ENCODE data around the gene CLDN6.

Gene CLDN6

DNA sequence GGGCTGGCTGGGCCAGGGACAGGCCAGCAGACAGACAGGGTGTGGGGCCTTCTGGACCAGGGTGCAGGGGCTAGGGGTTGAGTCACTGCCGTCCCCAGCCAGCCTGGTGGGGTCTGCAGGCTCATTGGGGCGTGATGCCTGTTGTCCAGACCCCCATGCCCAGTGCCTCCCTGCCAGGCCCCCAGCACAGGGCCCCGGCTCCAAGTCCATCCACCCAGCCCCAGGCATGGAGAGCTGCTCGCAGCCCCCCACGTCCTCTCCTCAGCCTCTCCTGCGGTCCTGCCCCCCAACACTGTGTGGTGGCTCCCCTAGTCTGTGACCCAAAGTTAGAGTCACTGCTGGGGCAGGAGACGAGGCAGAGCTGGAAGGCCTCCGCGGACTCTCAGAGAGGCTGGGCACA, 30.7 kb downstream of the CLDN6 start:
- DNase-seq (ENCODE audit: low spot score) = no peak

DNA sequence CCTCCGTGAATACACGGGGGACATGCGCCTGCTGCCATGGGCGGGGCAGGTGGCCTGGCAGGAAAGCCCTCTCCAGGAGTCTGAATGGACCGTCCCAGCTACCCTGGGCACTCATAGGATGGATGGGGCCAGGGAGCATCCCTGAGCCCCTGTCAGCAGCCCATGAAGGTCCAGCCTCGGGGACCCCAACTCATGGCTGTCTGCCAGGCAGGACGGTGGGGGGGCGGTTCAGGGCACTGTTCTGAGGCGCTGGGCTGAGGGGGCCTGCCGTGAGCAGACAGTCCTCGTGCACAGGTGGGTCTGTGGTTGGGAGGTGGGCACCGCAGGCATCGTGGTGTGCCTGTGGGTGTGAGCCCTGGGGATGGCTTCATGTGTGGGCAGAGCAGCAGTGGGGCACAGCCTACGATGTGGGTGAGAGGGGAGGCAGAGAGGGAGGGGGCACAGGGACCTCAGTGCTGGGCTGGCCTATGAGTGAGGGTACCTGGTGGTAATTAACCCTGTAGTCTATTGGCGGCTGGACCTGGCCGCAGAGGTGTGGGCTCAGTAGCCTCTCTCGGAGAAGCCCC, 31.3 kb downstream of the CLDN6 start:
- no peak for DNase-seq (ENCODE audit: low spot score)

DNA sequence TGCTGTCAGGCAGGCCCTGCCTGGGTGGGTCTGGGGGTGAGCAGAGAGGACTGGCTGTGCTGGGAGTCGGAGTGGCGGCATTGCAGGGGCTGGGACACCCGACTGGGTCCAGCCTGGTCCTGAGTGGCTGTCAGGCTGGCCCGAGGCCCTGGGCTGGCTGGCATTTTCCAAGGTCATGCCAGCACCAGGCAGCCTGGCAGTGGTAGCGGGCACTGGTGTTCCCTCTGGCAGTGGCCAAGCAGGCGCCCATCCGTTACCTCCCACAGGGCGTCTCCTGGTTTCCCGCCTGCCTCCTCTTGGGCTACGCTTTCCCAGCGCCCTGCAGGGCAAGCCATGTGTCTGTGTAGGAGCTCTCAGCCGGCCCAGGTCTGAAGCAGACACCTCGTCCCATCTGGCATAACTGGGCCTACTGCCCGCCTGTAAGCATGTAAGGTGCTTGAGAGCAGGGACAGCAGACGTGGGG, 32.1 kb downstream of the CLDN6 start:
- DNase-seq (ENCODE audit: low spot score) = no peak

DNA sequence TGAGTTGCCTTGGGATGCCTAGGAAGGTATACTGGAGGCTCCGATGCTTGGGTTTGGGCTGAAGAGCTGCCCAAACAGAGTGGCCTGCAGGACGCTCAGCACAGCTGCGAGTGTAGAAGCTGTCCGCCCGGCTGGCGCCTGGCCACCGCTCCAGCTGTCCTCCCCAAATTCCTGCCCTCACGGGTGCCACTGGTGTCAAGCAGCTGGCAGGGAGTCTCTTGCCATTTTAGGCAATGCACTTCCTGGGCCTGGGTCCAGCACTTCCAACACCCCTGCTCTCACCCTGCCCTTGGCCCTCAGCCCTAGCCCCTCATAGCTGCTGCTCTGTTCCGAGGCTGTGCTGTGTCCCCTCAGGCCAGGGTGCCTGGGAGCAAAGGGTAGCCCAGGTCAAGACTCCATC, 32.5 kb downstream of the CLDN6 start:
- DNase-seq (ENCODE audit: low spot score) = no peak

DNA sequence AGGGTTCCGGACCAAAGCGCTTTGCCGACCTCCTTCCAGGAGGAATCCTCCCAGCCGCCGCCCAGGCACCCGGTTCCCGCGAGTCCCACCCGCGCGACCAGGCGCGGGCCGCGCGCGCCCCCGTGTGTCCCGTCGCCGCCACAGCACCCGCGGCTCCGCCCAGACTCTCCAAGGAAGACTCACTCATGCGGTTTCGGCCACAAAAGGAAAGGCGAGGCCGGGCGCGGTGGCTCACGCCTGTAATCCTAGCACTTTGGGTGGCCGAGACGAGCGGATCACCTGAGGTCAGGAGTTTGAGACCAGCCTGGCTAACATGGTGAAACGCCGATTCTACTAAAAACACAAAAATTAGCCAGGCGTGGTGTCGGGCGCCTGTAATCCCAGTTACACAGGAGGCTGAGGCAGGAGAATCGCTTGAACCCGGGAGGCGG, 34.3 kb downstream of the CLDN6 start:
- DNase-seq (ENCODE audit: low spot score) = peak; percentile 97

DNA sequence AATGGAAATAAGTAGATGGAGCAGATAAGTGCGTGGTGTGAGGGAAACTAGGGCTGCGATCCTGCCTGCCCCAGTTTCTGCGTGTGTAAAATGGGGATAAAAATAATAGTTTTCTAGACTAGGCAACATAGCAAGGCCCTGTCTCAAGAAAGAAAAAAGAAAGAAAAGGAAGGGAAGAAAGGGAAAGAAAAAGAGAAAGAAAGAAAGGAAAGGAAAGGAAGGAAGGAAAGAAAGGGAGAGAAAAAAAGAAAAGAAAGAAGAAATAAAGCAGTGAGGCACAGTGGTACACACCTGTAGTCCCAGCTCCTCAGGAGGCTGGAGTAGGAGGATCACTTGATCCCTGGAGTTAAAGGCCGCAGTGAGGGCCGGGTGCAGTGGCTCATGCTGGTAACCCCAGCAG, 35.6 kb downstream of the CLDN6 start:
- no peak for DNase-seq (ENCODE audit: low spot score)

DNA sequence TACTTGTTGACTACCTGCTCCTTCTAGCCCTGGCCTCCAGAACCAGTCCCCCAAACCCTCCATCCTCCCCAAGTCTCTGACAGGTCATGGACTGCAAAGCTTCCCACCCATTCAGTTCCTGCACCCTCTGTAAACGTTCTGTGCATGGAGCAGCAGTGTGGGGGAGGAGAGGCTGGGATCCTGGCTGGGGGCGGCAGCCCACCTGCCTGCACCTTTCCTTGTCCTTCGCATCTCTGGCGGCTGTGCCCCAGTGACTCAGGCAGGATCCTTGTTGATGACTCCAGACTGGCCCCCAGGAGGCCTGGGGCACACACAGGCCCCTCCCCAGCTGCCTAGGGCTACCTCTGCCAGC, 36.1 kb downstream of the CLDN6 start:
- DNase-seq (ENCODE audit: low spot score) = no peak

DNA sequence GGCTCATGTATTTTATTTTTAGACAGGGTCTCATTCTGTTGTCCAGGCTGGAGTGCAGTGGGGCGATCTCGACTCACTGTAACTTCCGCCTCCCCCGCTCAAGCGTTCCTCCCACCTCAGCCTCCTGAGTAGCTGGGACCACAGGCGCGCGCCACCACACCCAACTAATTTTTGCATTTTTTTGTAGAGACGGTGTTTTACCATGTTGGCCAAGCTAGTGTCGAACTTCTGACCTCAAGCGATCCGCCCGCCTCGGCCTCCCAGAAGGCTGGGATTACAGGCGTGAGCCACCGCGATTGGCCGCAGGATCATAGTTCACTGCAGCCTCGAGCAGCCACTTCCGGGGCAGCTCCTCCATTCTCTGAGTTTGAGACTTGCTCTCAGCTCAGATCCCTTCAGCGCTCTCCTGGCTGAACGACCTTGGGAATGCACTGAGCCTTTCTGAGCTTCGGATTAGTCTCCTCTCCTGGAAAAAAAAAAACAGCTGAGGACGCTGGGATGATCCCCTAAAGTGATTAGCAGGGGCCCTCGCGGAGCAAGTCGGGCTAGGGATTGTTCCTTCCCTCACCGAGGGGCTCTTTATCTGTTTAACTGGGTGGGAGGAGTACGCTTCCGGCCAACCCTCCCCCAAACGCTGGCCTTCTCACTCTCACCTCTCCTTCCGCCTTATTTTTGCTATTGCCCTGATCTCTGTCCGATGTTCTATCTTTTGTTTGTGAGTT, 36.6 kb downstream of the CLDN6 start:
- no peak for DNase-seq (ENCODE audit: low spot score)

DNA sequence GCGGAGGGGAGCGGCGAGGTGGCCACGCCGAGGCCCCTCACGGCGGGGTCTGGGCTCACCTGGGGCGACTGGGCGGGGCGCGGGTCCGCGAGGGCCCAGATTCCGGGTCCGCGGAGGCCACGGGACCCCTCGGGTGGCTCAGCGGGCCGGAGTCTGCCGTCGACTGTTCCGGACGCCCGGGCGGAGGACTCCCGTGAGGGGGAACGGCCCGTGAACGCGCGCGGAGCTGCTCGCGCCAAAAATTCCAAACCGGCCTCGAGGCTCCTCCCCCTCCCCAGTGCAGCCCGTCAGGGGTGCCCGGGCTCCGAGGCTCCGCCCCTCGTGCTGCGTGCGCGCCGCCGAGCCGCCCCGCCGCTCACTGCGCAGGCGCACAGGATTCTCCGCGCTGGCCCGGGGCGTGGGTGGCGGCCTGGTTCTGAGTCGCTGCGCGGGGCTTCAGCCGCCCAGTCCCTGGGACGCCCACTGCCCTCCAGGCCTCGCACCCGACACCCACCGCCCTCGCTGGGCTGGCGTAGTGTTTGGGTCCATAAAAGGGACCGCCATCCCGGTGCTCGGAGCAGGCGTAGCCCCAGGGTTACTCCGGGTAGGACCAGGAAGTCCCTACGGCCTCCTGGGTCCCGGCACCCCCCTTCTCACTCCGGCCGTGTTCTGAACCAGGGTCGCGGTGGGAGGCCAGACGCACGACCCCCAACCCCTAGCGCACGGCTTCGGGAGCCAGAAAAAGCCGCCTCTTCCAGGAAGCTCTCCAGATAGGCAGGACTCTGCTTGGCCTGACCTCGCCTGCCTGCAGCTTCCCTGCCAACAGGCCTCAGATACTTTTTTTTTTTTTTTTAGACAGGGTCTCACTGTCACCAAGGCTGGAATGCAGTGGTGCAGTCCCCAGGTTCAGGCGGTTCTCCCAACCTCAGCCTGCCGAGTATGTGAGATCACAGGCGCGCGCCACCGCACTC, 37.5 kb downstream of the CLDN6 start, which contains the start of gene PKMYT1:
TSS of gene PKMYT1 (minus strand) at position 220 of the 950 bp plus-strand sequence. CDS start 789 bp downstream, outside the sequence.
- DNase-seq (ENCODE audit: low spot score) = peak; percentile 100

DNA sequence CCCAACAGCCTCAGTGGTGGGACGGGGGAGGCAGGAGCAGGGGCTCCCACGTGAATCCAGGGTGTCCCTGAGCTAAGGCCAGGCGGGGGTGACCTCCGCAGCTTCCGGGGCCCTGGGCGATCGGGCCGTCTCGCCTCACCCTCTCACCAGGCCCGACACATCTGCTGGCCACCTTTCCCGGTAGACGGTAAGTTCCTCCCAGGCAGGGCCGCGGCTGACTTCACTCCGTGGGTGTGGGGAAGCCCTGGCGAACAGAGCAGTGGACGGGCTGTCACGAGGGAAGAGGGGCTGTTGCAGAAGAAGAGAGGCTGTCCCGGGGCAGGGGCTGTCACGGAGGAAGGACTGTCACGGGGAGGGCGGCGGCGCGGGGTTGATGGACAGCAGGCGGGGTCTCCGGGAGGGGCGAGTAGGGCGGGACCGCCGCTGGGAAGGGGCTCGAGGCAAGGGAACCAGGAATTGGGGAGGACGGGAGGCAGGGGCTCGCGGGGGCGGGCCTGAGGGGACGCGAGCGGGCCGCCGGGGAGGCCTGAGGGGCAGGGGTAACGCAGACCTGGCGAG, 38.2 kb downstream of the CLDN6 start:
- DNase-seq (ENCODE audit: low spot score) = no peak

DNA sequence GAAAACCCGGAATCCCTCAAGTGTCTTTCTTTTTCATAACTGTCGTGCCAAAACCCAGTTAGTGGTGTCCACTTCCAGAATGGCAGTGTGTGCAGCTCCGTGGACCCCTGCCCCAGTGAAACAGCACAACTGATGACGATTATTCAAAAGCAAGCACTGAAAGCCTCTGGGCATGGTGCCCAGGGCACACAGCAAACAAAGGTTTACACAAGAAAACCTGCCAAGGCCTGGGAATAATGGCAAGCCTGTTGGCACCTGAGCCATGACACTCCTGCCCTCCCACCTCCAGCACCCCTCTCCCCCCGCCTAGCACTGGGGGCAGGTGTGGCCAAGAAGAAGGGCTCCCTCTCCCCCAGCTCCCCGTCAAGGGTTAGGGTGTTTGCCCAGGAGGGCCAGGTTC, 40.5 kb downstream of the CLDN6 start:
- DNase-seq (ENCODE audit: low spot score) = no peak

DNA sequence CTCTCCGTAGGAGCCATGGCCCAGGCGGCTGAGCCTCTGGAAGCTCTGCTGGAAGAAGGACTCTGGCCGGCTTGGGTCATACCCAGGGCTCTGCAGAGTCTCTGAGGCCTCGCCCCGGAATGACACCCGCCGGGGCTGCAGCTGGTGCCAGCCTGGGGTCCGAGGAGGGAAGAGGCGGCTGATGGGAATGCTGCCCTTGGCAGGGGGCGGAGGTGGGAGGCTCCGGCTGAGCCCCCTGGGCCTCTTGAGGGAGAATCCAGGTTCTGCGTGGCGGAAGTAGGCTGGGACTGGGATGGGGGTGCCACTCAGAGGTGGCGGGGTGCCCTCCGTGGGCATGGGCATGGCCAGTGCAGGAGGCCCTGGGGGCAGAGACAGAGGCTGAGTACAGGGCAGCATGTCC, 41.3 kb downstream of the CLDN6 start:
- DNase-seq (ENCODE audit: low spot score) = no peak

DNA sequence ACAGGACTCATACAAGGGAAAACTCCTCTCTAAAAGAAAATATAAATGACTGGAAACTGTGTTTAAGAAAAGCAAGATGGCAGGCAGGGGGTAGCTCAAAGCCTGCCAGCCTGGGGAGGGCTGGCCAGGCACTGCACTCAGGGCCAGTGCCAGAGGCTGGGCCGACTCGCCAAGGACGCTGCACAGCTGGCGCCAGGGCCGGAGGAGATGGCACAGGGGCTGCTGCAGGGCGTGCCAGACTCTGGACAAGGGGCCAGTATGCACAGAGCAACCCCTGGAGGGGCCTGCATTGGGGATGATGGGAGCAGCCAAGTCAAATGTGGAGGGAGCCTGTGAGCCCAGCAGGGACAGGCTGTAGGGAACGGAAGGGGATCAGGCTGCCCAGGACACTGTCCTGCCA, 41.8 kb downstream of the CLDN6 start:
- no peak for DNase-seq (ENCODE audit: low spot score)

DNA sequence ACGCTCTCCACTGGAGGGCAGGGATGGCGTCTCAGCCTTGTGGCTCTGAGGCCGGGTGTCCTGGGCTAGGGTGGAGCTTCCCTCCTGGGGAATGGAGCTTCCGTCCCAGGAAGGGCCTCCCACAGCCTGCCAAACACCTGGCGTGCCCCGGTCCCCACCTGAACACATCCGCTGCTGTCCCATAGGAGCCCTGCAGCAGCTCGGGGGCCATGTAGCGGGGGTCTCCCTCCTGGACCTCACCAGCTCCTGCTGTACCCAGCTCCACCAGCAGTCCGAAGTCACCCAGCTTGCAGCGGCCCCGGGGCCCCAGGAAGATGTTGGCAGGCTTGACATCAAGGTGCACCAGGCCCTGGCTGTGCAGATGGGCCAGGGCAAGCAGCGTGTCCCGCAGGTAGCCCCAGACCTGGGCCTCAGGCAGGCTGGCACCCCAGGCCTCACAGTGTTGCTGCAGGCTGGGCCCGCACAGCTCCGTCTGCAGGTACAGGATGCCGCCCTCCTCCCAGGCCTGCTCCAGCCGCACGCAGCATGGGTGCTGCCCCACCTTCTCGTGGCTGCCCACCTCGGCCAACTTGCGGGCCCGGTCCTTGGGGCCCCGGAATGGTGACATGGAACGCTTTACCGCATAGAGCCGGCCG, 42.7 kb downstream of the CLDN6 start:
- DNase-seq (ENCODE audit: low spot score) = no peak

DNA sequence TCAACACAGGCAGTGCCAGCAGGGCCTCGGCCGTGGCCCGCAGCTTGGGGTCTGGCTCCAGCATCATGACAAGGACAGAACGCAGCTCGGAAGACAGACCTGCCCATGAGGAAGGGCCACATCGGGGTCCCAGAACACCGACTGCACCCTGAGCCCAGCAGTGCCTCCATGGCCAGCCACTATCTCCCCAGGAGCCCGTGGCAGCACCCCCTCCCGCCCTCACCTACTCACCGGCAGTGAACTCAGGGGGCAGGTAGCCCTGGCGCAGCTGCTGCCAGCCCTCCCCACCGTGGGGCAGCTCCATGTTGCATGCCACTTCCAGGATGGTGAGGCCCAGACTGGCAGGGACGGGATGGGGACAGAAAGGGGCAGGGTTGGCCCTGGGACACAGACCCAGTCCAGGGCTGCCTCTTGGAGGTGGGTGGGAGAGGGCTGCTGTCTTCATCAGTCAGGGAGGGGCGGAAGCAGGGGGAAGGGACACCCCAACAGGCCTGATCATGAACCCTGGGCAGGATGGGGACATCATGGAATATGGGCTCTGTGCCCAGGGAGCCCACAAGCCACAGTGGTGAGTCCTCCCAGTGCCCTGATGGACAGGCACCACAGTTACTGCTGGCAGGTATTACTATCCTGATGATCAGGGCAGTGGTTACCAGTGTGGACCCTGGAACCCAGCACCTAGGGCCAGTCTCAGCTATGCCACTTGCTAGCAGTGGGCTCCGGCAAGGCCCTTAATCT, 43.5 kb downstream of the CLDN6 start:
- DNase-seq (ENCODE audit: low spot score) = no peak

DNA sequence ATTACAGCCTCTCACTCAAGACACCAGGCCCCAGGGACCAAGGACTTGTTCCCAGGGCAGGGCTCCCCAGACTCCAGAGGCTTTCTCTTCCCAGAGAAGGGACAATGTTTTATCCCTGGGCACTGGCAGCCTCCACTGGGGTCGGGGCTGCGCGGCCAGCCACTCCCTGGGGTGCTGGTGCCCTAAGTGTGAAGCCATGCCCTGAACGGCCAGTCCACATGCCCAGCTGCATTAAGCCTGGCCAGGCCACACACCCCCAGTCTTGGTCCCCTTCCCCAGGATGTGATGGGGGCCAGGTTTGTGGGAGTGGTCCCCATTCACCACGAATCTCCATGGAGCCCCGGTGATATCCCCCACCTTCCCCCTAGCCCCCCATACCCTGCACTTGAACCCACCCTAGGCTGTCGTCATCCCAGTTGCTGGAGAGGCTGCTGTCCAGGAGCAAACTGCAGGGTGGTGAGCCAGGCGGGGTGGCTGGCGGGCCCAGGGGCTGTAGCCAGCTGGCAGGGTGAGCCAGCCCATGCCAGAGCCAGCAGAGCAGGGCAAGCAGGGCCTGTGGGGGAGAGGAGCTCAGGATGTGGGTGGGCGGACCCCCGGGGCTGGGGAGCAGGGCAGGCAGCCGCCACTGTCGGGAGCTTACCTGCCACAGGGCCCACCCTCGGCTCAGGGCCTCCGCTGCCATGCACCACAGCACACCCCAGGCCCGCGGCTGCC, 44.2 kb downstream of the CLDN6 start:
- no peak for DNase-seq (ENCODE audit: low spot score)

DNA sequence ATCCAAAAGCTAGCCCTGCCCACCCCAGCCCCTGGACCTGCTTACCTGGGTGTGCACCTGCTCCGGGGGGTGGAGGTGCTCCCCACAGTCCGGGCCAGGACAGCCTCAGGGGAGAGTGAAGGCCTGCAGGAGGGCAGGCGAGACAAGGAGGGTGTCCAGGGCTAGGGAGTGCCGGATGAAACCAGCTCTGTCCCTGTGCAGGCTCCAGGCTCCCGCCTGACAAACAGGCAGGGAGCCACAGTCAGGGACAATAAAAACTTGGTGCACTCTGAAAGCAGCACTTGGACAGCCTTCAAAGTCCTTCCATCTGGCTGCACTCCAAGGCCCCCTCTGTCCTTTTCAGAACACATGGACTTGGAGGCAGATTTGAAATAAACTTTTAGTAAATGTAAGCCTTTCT, 44.9 kb downstream of the CLDN6 start:
- DNase-seq (ENCODE audit: low spot score) = no peak

DNA sequence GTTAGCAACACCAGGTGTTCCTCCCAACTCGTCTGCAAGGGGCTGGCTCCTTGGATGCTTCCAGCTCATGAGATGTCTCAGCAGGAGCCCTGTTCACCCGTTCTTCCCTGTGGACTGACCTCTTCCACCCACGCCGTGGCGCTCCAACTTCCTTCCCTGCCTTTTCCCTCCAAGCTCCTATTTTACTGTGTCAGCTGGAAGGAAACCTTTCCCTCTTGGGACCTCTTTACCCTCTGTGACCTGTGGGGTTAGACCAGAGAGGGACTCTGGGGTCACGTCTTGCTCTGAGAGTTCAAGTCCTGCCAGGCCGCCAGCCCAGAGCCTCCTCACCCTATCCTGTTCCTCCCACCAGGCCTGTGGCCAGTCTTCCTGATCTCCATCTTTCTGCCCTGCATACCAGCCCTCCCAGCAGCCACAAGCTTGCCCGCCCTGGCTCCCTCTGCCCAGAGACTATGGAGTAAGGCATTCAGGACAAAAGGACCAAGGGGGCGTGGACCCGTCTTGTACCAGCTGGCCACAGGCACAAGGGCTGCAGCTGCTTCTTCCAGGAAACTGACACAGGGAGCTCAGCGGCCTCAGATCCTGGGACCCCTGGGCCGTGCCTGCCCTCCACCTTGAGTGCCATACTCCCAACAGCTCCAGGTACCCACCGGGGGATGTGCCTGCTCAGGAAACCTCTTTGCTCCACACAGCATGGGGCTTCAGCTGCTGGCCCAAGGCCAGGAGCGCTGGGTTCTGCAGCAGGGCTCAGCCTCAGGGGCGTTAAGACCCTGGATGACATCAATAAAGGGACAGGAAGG, 45.8 kb downstream of the CLDN6 start:
- no peak for DNase-seq (ENCODE audit: low spot score)

DNA sequence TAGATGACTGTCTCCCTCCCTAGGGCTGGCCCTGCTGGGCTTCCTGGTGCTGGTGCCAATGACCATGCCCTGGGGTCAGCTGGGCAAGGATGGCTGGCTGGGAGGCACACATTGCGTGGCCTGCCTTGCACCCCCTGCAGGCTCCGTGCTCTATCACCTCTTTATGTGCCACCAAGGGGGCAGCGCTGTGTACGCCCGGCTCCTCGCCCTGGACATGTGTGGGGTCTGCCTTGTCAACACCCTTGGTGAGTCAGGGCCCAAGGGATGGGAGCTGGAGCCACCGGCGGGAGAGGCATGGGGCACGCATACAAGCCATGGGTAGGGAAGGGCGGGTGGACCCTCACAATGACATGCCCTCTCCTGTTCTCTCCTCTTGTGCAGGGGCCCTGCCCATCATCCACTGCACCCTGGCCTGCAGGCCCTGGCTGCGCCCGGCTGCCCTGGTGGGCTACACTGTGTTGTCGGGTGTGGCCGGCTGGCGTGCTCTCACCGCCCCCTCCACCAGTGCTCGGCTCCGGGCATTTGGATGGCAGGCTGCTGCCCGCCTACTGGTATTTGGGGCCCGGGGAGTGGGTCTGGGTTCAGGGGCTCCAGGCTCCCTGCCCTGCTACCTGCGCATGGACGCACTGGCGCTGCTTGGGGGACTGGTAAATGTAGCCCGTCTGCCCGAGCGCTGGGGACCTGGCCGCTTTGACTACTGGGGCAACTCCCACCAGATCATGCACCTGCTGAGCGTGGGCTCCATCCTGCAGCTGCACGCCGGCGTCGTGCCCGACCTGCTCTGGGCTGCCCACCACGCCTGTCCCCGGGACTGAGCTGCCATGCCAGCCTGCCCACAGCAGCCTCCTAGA, 46.6 kb downstream of the CLDN6 start:
- no peak for DNase-seq (ENCODE audit: low spot score)
